ENCODE measurements around the gene SLC16A5. TPM values are rescaled to one million over a fixed set of nuclear protein-coding genes. Genes with fewer than 3 reads are reported as not detected.
A peak's percentile ranks its signal among the peaks of the same experiment; 100 is the strongest.

Gene SLC16A5
- polyA plus RNA-seq, 3 donors, result 26.1 to 99.4 (median 27.0) TPM

- no peak overlapping the region for H3K27ac ChIP-seq (ENCODE audit: low read depth in 1 of 2, low read length in 2 of 2)
Observed at GRCh38 chr17:75152523-75152921, 64.8 kb downstream of the SLC16A5 start.

More at GRCh38 chr17:75152523-75152921, 64.8 kb downstream of the SLC16A5 start:
- peak overlapping the region in 1 of 3 experiments; percentile 97 for H3K4me3 ChIP-seq (replicated peaks in 1 of 3; ENCODE audit: low read depth in 2 of 3, low read length in 3 of 3)
- H3K79me2 ChIP-seq (ENCODE audit: insufficient read depth, low read length), result peaks cover 64% of the 10 kb centered on the region
- no peaks in the 10 kb centered on the region for H3K9me3 ChIP-seq (replicated peaks in 1 of 2; ENCODE audit: control insufficient read depth in 1 of 2, insufficient read depth in 1 of 2, low read length in 2 of 2)
- Mint-ChIP-seq H3K27me3 (ENCODE audit: low read depth in 3 of 3) (peaks cover 0 to 2% (median 0%) of the 10 kb centered on the region in 3 donors), H3K27ac (peak overlapping the region in 2 of 7 donors; percentile 63 to 76), H3K4me3 (peak overlapping the region; percentile 94 to 95), H3K9me3 (peaks cover 0 to 3% (median 0%) of the 10 kb centered on the region in 7 donors), H3K4me1 (peaks cover 38% of the 10 kb centered on the region), H3K36me3 (peaks cover 5 to 12% of the 10 kb centered on the region in 2 donors)
- intact Hi-C loops (cut with micrococcal nuclease), result loop anchor here in 1 of 2 donors (5.0 kb wide), 1 partner anchor 40 kb away; no protein-coding TSS in a partner anchor
- peaks cover 19% of the 10 kb centered on the region for H4K20me1 ChIP-seq (ENCODE audit: insufficient read depth, low read length)
- H3K4me1 ChIP-seq (ENCODE audit: control insufficient read depth in 1 of 2, insufficient read depth in 2 of 2, low read length in 2 of 2), result peaks cover 29 to 39% of the 10 kb centered on the region in 2 donors
- no peak overlapping the region for H3K9ac ChIP-seq (ENCODE audit: insufficient read depth, low read length, poor library complexity, severe bottlenecking)
- H3K27me3 ChIP-seq (ENCODE audit: control insufficient read depth in 2 of 2, insufficient read depth in 2 of 2, low read length in 2 of 2), result no peaks in the 10 kb centered on the region
- H3K4me2 ChIP-seq (replicated peaks; ENCODE audit: extremely low read depth, low read length, poor library complexity, severe bottlenecking), result peak overlapping the region; percentile 100
- DNase-seq, result no peak
- 96% methylated on average over 5 of the region's 6 CpGs for WGBS (ENCODE audit: insufficient coverage)
- no peaks in the 10 kb centered on the region for H3K36me3 ChIP-seq (replicated peaks in 1 of 2; ENCODE audit: control insufficient read depth in 1 of 2, insufficient read depth in 2 of 2, low read length in 2 of 2)
- TF ChIP-seq CTCF (IDR thresholded peaks at IDR 0.05), result no peak
- peak overlapping the region; percentile 83 for H2AFZ ChIP-seq (ENCODE audit: insufficient read depth, low read depth, low read length, poor library complexity, severe bottlenecking)

All from CD14-positive monocyte (primary cell).